ENCODE data around the gene RHOT1.
"Not testable (repeated sequence)": the region's sequence is repeated elsewhere in the genome, so short reads cannot be mapped to it uniquely, and the experiment has no call there.

RHOT1 gene

DNA sequence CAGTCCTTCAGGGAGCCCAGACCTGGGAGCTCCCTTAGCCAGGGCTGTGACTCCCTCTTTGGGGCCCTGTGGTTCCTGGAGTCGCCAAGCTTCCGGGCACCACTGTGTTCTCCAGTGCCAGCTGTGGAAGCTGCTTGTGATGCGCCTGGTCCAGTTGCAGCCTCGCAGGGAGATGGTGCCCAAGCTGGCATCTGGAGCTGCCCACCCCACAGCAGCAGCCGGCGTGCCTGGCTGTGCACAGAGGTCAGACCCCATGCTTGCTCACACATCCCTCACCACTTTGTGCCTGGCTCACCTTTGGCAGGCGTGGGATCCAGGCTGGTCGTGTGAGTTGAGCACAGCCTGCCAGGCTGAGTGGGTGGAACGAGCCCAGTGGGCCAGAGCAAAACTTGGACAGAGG, 18.2 kb downstream of the RHOT1 start:
- no peak for DNase-seq

DNA sequence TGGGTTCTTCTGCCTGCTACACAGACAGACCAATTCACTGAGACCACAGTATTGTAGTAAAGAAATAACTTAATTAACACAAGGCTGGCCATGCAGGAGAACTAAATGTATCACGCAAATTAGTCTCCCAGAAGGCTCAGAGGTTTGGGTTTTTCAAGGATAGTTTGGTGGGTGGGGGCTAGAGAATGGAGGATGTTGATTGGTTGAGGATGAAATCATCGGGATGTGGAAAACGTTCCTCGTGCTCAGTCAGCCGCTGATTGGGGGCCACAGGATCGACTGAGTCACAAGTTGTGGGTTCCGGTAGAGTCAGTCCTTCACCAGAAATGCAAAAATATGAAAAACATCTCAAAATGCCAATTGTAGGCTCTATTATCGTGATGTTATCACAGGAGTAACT, 18.7 kb downstream of the RHOT1 start:
- DNase-seq = no peak

- no peak for DNase-seq
Observed at GRCh38 chr17:32161506-32162365, 19.4 kb downstream of the RHOT1 start.

- DNase-seq = no peak
Observed at GRCh38 chr17:32174889-32175288, 32.6 kb downstream of the RHOT1 start.

DNA sequence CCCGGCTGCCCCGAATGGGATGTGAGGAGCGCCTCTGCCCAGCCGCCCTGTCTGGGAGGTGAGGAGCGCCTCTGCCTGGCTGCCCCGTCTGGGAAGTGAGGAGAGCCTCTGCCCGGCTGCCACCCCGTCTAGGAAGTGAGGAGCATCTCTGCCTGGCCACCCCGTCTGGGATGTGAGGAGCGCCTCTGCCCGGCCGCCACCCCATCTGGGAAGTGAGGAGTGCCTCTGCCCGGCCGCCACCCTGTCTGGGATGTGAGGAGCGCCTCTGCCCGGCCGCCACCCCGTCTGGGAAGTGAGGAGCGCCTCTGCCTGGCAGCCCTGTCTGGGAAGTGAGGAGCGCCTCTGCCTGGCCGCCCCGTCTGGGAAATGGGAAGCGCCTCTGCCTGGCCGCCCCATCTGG, 36.4 kb downstream of the RHOT1 start:
- DNase-seq = not testable (repeated sequence)

DNA sequence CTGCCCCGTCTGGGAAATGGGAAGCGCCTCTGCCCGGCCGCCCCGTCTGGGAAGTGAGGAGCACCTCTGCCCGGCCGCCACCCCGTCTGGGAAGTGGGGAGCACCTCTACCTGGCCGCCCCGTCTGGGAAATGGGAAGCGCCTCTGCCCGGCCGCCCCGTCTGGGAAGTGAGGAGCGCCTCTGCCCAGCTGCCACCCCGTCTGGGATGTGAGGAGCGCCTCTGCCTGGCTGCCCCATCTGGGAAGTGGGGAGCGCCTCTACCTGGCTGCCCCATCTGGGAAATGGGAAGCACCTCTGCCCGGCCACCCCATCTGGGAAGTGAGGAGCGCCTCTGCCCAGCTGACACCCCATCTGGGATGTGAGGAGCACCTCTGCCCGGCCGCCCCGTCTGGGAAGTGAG, 36.8 kb downstream of the RHOT1 start:
- not testable (repeated sequence) for DNase-seq

DNA sequence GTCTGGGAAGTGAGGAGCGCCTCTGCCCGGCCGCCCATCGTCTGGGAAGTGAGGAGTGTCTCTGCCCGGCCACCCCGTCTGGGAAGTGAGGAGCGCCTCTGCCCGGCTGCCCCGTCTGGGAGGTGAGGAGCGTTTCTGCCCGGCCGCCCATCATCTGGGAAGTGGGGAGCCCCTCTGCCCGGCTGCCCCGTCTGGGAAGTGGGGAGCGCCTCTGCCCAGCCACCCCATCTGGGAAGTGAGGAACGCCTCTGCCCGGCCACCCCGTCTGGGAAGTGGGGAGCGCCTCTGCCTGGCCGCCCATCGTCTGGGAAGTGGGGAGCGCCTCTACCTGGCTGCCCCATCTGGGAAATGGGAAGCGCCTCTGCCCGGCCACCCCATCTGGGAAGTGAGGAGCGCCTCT, 37.2 kb downstream of the RHOT1 start:
- not testable (repeated sequence) for DNase-seq

DNA sequence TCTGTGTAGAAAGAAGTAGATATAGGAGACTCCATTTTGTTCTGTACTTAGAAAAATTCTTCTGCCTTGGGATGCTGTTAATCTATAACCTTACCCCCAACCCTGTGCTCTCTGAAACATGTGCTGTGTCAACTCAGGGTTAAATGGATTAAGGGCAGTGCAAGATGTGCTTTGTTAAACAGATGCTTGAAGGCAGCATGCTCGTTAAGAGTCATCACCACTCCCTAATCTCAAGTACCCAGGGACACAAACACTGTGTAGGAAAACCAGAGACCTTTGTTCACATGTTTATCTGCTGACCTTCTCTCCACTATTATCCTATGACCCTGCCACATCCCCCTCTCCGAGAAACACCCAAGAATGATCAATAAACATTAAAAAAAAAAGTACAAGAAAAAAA, 38.0 kb downstream of the RHOT1 start:
- DNase-seq = not testable (repeated sequence)

DNA sequence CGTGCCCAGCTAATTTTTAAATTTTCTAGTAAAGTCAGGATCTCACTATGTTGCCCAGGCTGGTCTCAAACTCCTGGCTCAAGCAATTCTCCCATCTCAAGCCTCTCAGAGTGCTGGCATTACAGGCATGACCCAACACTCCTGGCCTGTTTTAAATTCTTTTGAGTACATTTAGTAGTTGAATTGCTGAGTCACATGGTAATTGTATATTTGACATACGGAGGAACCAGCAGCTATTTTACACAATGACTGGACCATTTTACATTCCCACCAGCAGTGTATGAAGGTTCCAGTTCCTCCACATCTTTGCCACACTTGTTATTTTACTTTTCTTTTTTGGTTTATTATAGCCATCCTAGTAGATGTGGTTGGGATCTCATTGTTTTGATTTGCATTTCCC, 43.6 kb downstream of the RHOT1 start:
- DNase-seq = no peak

GRCh38 chr17:32187271-32187670, 45.0 kb downstream of the RHOT1 start:
- no peak for DNase-seq

DNA sequence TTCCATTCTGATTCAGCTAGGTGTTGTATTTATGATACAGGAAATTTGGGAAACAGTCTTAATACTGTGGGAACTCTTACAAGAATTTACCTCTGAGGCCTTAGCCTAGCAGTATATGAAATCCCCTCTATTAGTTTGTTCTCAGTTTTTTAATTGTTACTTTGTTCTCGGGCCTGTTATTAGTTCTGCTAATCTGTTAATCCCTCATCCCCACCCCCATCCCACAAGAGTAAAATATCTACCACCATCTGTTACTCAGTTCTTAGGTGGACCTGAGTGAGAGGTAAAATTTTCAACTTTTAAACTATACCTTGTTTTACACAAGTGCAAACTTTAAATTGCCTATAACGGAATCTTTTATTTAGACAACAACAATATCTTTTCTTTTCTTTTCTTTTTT, 47.0 kb downstream of the RHOT1 start:
- no peak for DNase-seq

GRCh38 chr17:32191306-32191705, 49.0 kb downstream of the RHOT1 start:
- DNase-seq = no peak

DNA sequence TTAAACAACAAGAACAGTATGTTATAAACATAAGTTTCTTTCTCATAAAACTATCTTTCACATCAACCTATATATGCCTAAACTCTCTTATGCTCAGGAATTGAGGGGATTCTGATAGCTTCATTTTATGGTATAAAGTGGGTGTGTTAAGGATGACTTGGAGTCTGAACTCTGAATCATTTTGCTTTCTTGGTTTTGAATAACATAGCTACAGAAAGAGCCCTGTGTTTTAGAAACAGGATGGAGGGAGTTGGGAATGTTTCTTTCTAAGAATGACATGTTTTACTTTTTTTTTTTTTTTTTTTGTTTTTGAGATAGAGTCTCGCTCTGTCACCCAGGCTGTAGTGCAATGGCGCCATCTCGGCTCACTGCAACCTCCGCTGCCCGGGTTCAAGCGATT, 50.1 kb downstream of the RHOT1 start:
- no peak for DNase-seq

DNA sequence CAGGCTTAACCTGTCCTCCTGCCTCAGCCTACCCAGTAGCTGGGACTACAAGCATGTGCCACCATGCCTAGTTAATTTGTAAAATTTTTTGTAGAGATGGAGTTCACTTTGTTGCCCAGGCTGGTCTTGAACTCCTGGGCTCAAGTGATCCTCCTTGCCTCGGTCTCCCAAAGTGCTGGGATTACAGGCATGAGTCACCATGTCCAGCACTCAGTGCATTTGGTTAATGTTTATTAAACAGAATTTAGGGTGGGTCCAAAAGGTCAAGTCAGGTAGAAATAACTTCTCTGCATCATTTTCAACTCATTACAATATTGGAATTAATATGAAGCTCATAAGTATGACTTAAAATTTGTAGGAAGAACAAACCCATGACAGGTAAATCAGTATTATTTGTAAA, 55.7 kb downstream of the RHOT1 start:
- no peak for DNase-seq

DNA sequence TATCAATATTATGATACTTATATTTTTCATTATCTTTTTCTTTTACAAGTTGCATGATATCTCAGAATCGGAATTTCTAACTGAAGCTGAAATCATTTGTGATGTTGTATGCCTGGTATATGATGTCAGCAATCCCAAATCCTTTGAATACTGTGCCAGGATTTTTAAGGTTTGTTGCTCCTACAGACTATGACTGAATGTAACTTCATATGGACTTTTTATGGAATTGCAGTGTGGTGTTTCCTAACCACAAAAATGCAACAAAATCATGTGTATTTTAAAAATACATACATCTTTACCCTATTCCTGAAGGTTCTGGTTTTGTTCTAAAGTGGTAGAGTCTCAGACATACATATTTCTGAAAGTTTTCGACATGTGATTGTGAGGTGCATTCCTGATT, 64.6 kb downstream of the RHOT1 start:
- DNase-seq = no peak

- DNase-seq = no peak
Observed at GRCh38 chr17:32208436-32208835, 66.1 kb downstream of the RHOT1 start.

- DNase-seq = no peak
Observed at GRCh38 chr17:32209608-32210007, 67.3 kb downstream of the RHOT1 start.

DNA sequence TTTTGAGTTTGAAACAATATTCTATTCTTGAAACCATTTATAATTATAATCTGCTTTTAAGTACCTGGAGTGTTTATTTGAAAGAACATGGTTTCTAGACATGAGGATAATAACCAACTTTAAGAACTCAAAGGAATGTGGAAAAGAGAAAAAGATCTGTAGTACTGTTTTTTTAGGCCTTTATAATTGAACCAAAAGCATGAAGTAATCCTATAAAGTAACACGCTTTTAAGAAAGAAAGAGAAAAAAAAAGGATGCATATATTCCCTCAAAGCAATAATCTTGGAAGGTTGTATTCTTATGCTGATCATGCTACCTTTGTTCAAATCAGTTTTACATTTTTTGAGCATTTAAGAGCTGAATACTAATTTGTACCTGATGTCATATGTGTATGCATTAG, 69.4 kb downstream of the RHOT1 start:
- no peak for DNase-seq

- no peak for DNase-seq
Observed at GRCh38 chr17:32215696-32216095, 73.4 kb downstream of the RHOT1 start.

GRCh38 chr17:32222621-32223020, 80.3 kb downstream of the RHOT1 start:
- no peak for DNase-seq

- DNase-seq = no peak
Observed at GRCh38 chr17:32223703-32224102, 81.4 kb downstream of the RHOT1 start.

DNA sequence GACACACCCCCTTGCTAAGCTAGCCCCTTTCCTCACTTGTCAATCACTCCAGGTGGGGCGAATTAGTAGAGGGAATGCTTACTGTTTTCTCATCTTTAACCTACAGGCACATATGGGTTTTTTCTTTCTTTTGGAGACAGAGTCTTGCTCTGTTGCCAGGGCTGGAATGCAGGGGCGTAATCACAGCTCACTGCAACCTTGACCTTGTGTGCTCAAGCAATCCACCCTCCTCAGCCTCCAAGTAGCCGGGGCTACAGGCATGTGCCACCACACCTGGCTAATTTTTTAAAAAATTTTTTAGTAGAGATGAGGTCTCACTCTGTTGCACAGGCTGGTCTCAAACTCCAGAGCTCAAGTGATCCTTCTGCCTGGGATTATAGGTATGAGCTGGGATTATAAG, 84.6 kb downstream of the RHOT1 start:
- no peak for DNase-seq

DNA sequence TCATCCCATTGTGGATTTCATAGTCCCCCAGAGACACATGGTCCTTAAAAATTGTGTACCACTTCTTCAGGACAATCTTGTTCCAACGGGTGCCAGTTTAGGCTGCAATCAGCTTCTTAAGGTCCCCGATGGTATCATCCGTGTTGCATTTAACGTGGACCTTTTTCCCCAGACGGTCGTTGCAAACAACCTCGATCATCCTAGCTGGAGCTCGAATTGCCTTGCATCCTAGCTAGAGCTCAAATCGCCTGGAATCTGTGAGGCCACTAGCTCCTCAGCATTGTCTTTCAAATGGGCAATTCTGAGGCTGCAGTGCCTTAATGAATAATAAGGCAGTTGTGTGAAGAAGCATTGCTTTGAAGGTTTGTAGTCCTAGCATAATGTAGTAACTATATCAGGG, 85.6 kb downstream of the RHOT1 start:
- DNase-seq = no peak

- no peak for DNase-seq
Observed at GRCh38 chr17:32235588-32235987, 93.3 kb downstream of the RHOT1 start.

DNA sequence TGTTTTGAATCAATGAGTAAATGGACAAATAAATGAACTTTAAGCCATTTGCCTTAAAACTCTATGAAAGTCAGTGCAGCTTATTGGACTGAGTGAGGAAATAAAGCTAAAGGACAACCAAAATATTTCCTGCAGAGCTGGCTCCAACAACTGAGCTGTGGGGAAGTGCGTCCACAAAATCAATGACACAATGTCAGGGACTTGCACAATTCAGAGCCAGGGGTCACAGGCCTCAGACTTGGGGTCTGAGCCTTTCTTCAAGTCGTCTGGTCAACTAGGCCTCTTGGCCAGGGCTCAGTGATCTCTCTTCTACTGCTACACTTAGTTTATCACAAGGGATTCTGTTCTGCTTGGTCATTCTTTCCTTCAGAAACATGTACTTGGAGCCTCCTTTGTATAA, 97.2 kb downstream of the RHOT1 start:
- no peak for DNase-seq

Data from femur (tissue), 1 donor.